Ishikawa (cell line): ENCODE results near the gene KRT80.

Experiments used
- CREB1 ChIP-seq: IDR thresholded peaks from 2 replicates; pipeline ENCODE4 v1.6.1; 2012; ENCODE audit warnings: low read depth
- EP300 ChIP-seq: IDR thresholded peaks from 2 replicates; pipeline ENCODE4 v1.6.1; 2012; ENCODE audit warnings: borderline replicate concordance
- TAF1 ChIP-seq: IDR thresholded peaks from 2 replicates; pipeline ENCODE4 v1.6.1; 2012; ENCODE audit warnings: low read depth, mild to moderate bottlenecking
- TF ChIP-seq, protein P1 (sequence below): IDR thresholded peaks from 2 replicates; pipeline ENCODE4 v1.6.1; 2012

GRCh38 chr12:52148464-52149181 lies 43.2 kb downstream of the KRT80 start:
- TF ChIP-seq, protein P1, sequence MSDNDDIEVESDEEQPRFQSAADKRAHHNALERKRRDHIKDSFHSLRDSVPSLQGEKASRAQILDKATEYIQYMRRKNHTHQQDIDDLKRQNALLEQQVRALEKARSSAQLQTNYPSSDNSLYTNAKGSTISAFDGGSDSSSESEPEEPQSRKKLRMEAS = peak; percentile 78; the same call in 1 of the 2 replicates
- TF ChIP-seq CREB1 (no peak), EP300 (peak; percentile 99), TAF1 (peak; percentile 59; the same call in 1 of the 2 replicates)
